K562 (cell line): ENCODE data around the gene PPFIA3. TPM values are rescaled to one million over a fixed set of nuclear protein-coding genes. Genes with fewer than 3 reads are reported as not detected.

Experiments
- CHD2 ChIP-seq: IDR thresholded peaks from 2 replicates; pipeline ENCODE4 v1.6.1; 2011; ENCODE audit warnings: low read depth, low read length
- CREB5 ChIP-seq: fragments of 250-450 bp; sonication (Bioruptor Pico); IDR thresholded peaks from 2 replicates; pipeline ENCODE4 v1.5.0; 2020; ENCODE audit warnings: mild to moderate bottlenecking
- CTCF ChIP-seq, 3 experiments: IDR thresholded peaks in 2 of 3; conservative IDR thresholded peaks in 1 of 3; 2 replicates each; pipeline ENCODE4 v1.5.1; 2011 to 2012; ENCODE audit warnings: low read length in 3 of 3, mild to moderate bottlenecking in 3 of 3, control low read depth in 2 of 3, improper control_type of control experiment in 1 of 3, inconsistent platforms in 1 of 3, low read depth in 1 of 3, mixed read lengths in 1 of 3, moderate library complexity in 1 of 3; ENCODE audit not compliant: insufficient read depth in 2 of 3
- GTF2A2 ChIP-seq: IDR thresholded peaks from 2 replicates; pipeline ENCODE4 v1.6.1; 2016; ENCODE audit warnings: mild to moderate bottlenecking, missing genetic modification characterization, missing compliant biosample characterization
- HDAC2 ChIP-seq: fragments of 450-650 bp; IDR thresholded peaks from 2 replicates; pipeline ENCODE4 v1.6.1; 2016; ENCODE audit warnings: mild to moderate bottlenecking
- MED1 ChIP-seq: sonication (generic); formaldehyde crosslinking; IDR thresholded peaks from 2 replicates; pipeline ENCODE4 v1.8.1; 2023; ENCODE audit warnings: missing genetic modification reagents, borderline replicate concordance
- MEF2D ChIP-seq: conservative IDR thresholded peaks from 2 replicates; pipeline ENCODE4 v1.6.1; 2016; ENCODE audit warnings: low read depth, missing genetic modification characterization, missing compliant biosample characterization
- NFE2 ChIP-seq: IDR thresholded peaks from 2 replicates; pipeline ENCODE4 v1.6.1; 2014; ENCODE audit warnings: antibody characterized with exemption, low read depth
- NFE2L1 ChIP-seq: fragments of 450-650 bp; IDR thresholded peaks from 2 replicates; pipeline ENCODE4 v1.6.1; 2016; ENCODE audit warnings: missing genetic modification characterization, low read depth, mild to moderate bottlenecking, missing compliant biosample characterization, moderate library complexity, borderline replicate concordance
- NFRKB ChIP-seq: fragments of 450-650 bp; IDR thresholded peaks from 2 replicates; pipeline ENCODE4 v1.6.1; 2016; ENCODE audit warnings: low read depth
- PML ChIP-seq: IDR thresholded peaks from 2 replicates; pipeline ENCODE4 v1.6.1; 2012; ENCODE audit warnings: low read length, inconsistent platforms
- SMAD3 ChIP-seq: fragments of 450-650 bp; formaldehyde crosslinking; conservative IDR thresholded peaks from 2 replicates; pipeline ENCODE4 v1.4.0; 2020; ENCODE audit warnings: mild to moderate bottlenecking
- THAP7 ChIP-seq: fragments of 250-450 bp; sonication (Bioruptor Pico); IDR thresholded peaks from 2 replicates; pipeline ENCODE4 v1.5.0; 2021
- TOE1 ChIP-seq, 2 experiments: fragments of 450-650 bp in 1 of 2; sonication (generic) in 1 of 2; formaldehyde crosslinking in 1 of 2; IDR thresholded peaks; 2 replicates each; pipeline versions ENCODE4 v1.7.1 to v1.8.0; 2016 to 2022; ENCODE audit warnings: borderline replicate concordance in 2 of 2, mild to moderate bottlenecking in 2 of 2, antibody characterized with exemption in 1 of 2, inconsistent platforms in 1 of 2, low read depth in 1 of 2, missing genetic modification reagents in 1 of 2, moderate library complexity in 1 of 2
- ZC3H8 ChIP-seq: fragments of 450-650 bp; IDR thresholded peaks from 2 replicates; pipeline ENCODE4 v1.6.1; 2017
- ZNF175 ChIP-seq: fragments of 200-800 bp; sonication (Bioruptor generic); IDR thresholded peaks from 2 replicates; pipeline ENCODE4 v1.6.1; 2016; ENCODE audit warnings: low read depth, mild to moderate bottlenecking, missing genetic modification characterization, missing compliant biosample characterization
- ZSCAN29 ChIP-seq: fragments of 450-650 bp; IDR thresholded peaks from 2 replicates; pipeline ENCODE4 v1.6.1; 2017
- polyA plus RNA-seq, 8 experiments: library from polyadenylated mRNA; depleted of rRNA in 4 of 8; stranded (reverse) in 5 of 8; unstranded in 3 of 8; fragments of >200 nt; fragmentation: Nextera tagmentation in 2 of 8; fragmentation: Illumina TruSeq in 1 of 8; extraction: Ambion mirVana in 2 of 8; extraction: Trizol in 1 of 8; gene quantifications; 2 replicates each; pipeline versions ENCODE4 v1.2.1 to v1.2.3, GENCODE V29; 2011 to 2014; ENCODE audit warnings: inconsistent platforms in 1 of 8, missing spikeins in 1 of 8
- total RNA-seq, 7 experiments: library from RNA; depleted of rRNA in 6 of 7; stranded (reverse); fragments of >200 nt in 6 of 7; fragmentation: Illumina TruSeq in 2 of 7; extraction: Trizol in 2 of 7; gene quantifications; 2 replicates each; pipeline versions ENCODE4 v1.2.1 to v1.2.3, GENCODE V29; 2011 to 2021; ENCODE audit warnings: low replicate concordance in 1 of 7
- TF ChIP-seq, protein P1 (sequence below), 2 experiments: fragments of 450-650 bp; IDR thresholded peaks; 2 replicates each; pipeline ENCODE4 v1.6.1; 2018; ENCODE audit warnings: mild to moderate bottlenecking in 2 of 2, low read depth in 1 of 2; ENCODE audit not compliant: partially characterized antibody in 2 of 2
- TF ChIP-seq, protein P2 (sequence below): sonication (generic); IDR thresholded peaks from 2 replicates; pipeline ENCODE4 v1.6.1; 2016

The PPFIA3 gene
- total and polyA plus RNA-seq, 9 of the 15 experiments (the other 6 are each of a cell fraction or from before 2014, with no cell fraction given) = 0.10 to 53.0 (median 17.6) TPM

DNA sequence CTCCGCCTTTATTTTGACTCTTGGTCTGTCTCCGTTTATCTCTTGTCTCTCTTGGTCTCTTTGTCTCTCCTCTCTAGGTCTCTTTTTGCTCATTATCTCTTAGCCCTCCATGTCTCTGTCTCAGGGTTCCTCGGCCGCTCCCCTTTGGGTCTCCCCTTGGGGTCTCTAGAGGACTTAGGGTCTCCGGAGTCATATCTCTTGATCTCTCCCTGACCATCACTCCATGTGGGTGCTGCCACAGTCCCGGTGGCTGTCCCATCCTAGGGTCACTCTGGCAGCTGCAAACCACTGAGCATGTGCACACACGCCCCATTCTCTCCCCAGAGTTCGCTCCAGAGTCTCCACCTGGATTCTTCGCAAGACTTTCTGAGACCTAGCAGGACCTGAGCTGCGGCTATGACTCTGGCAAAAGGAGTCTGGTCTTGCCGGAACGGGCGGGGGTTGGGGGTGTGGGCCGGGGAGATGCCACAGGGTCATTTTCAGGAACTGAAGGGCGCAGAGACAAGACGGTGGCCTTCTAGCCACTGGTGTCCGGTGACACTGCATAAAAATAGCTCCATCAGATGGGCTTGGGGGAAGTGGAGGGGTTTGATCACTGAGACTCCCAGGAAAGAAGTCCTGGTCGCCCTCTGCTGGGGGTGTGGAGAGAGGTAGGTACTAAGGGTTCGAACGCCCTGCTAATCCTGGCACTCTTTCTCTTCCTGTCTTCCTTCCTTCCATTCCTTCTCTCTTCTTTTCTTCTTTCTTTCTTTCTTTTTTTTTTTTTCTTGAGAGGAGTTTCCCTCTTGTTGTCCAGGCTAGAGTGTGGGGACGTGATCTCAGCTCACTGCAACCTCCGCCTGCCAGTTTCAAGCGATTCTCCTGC, 45.6 kb upstream of the PPFIA3 start (continued):
- TF ChIP-seq MED1 = no peak
- TF ChIP-seq ZSCAN29 = no peak
- TF ChIP-seq ZC3H8 = no peak
- peak; percentile 83 for TF ChIP-seq MEF2D
- TF ChIP-seq NFE2L1 (tag) = no peak
- TF ChIP-seq, protein P1, sequence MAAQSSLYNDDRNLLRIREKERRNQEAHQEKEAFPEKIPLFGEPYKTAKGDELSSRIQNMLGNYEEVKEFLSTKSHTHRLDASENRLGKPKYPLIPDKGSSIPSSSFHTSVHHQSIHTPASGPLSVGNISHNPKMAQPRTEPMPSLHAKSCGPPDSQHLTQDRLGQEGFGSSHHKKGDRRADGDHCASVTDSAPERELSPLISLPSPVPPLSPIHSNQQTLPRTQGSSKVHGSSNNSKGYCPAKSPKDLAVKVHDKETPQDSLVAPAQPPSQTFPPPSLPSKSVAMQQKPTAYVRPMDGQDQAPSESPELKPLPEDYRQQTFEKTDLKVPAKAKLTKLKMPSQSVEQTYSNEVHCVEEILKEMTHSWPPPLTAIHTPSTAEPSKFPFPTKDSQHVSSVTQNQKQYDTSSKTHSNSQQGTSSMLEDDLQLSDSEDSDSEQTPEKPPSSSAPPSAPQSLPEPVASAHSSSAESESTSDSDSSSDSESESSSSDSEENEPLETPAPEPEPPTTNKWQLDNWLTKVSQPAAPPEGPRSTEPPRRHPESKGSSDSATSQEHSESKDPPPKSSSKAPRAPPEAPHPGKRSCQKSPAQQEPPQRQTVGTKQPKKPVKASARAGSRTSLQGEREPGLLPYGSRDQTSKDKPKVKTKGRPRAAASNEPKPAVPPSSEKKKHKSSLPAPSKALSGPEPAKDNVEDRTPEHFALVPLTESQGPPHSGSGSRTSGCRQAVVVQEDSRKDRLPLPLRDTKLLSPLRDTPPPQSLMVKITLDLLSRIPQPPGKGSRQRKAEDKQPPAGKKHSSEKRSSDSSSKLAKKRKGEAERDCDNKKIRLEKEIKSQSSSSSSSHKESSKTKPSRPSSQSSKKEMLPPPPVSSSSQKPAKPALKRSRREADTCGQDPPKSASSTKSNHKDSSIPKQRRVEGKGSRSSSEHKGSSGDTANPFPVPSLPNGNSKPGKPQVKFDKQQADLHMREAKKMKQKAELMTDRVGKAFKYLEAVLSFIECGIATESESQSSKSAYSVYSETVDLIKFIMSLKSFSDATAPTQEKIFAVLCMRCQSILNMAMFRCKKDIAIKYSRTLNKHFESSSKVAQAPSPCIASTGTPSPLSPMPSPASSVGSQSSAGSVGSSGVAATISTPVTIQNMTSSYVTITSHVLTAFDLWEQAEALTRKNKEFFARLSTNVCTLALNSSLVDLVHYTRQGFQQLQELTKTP (IDR thresholded peaks at IDR 0.05; ENCODE audit: low read depth in 1 of 2, partially characterized antibody in 2 of 2) = peak in 1 of 2 experiments; percentile 37
- TF ChIP-seq HDAC2 = no peak
- no peak for TF ChIP-seq ZNF175 (CRISPR knock-in tag)
- no peak for TF ChIP-seq GTF2A2 (tag)
- TF ChIP-seq NFE2 = peak; percentile 92
- no peak for TF ChIP-seq PML
- TF ChIP-seq CREB5 (CRISPR knock-in tag) = no peak
- no peak for TF ChIP-seq NFRKB
- TF ChIP-seq THAP7 (CRISPR knock-in tag) = no peak
- TF ChIP-seq TOE1 (IDR thresholded peaks at IDR 0.05; ENCODE audit: borderline replicate concordance) = no peak
- TF ChIP-seq TOE1 (CRISPR knock-in tag; IDR thresholded peaks at IDR 0.05; ENCODE audit: borderline replicate concordance, low read depth) = no peak
- TF ChIP-seq, protein P2, sequence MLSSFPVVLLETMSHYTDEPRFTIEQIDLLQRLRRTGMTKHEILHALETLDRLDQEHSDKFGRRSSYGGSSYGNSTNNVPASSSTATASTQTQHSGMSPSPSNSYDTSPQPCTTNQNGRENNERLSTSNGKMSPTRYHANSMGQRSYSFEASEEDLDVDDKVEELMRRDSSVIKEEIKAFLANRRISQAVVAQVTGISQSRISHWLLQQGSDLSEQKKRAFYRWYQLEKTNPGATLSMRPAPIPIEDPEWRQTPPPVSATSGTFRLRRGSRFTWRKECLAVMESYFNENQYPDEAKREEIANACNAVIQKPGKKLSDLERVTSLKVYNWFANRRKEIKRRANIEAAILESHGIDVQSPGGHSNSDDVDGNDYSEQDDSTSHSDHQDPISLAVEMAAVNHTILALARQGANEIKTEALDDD = no peak
- TF ChIP-seq CHD2 = no peak
- TF ChIP-seq CTCF (IDR thresholded peaks at IDR 0.05 in 2 of 3, conservative IDR thresholded peaks at IDR 0.05 in 1 of 3; ENCODE audit: insufficient read depth in 2 of 3, low read depth in 1 of 3, low read length in 3 of 3) = peak; percentile 71 to 84 (median 79)
- no peak for TF ChIP-seq SMAD3 (CRISPR knock-in tag)
